Measurements from ENCODE around the gene GPANK1. TPM values are rescaled to one million over a fixed set of nuclear protein-coding genes. Genes with fewer than 3 reads are reported as not detected.

GPANK1 gene
- total and polyA plus RNA-seq, 2 of the 4 experiments (the other 2 are of a cell fraction): 6.1 to 13.8 TPM

- no peaks in the 10 kb centered on the region for H3K4me1 ChIP-seq (ENCODE audit: control insufficient read depth, insufficient read depth, low read length)
- no peaks in the 10 kb centered on the region for H3K27me3 ChIP-seq (ENCODE audit: control insufficient read depth, insufficient read depth, low read length)
- TF ChIP-seq RFX5 (IDR thresholded peaks at IDR 0.05; ENCODE audit: low read depth, low read length): no peak
- TF ChIP-seq BHLHE40 (IDR thresholded peaks at IDR 0.05; ENCODE audit: low read depth, low read length): no peak
- no peak for TF ChIP-seq POLR2A (IDR thresholded peaks at IDR 0.05; ENCODE audit: low read depth, low read length)
- TF ChIP-seq CTCF (conservative IDR thresholded peaks at IDR 0.05; ENCODE audit: low read depth, low read length): no peak
- TF ChIP-seq SMC3 (IDR thresholded peaks at IDR 0.05; ENCODE audit: low read depth, low read length): no peak
- no peak for TF ChIP-seq USF2 (IDR thresholded peaks at IDR 0.05; ENCODE audit: low read depth, low read length)
- no peak for TF ChIP-seq MAZ (IDR thresholded peaks at IDR 0.05; ENCODE audit: borderline replicate concordance, low read depth, low read length)
- TF ChIP-seq FOS (IDR thresholded peaks at IDR 0.05; ENCODE audit: low read depth, low read length): no peak
- TF ChIP-seq MXI1 (IDR thresholded peaks at IDR 0.05; ENCODE audit: borderline replicate concordance, low read depth, low read length): no peak
- TF ChIP-seq CHD1 (IDR thresholded peaks at IDR 0.05; ENCODE audit: low read depth, low read length): no peak
- no peak for TF ChIP-seq RAD21 (IDR thresholded peaks at IDR 0.05; ENCODE audit: low read length)
- no peak for TF ChIP-seq MAFK (IDR thresholded peaks at IDR 0.05; ENCODE audit: low read depth, low read length)
- no peak overlapping the region for H3K56ac ChIP-seq (ENCODE audit: extremely low read depth, insufficient read depth, low read length)
- no peak overlapping the region for H4K8ac ChIP-seq (ENCODE audit: low read depth in 2 of 2, low read length in 2 of 2)
- DNase-seq (no peak), ATAC-seq (ENCODE audit: low read depth) (no peak)
- WGBS, 2 experiments (ENCODE audit: extremely low coverage in 2 of 2, insufficient read length in 1 of 2): 83% methylated on average over 1 of the region's 6 CpGs; no CpG with 5 or more reads in 1 of the 2 experiments
- no peak overlapping the region for H3K18ac ChIP-seq (ENCODE audit: low read depth, low read length)
- ChIA-PET POLR2A (ENCODE audit: unreplicated experiment) (no interaction called here), CTCF (no interaction called here)
- BruUV-seq (replicated peaks): no TSS peak
- H3K4me3 ChIP-seq (ENCODE audit: insufficient read depth, low read depth, low read length): no peak overlapping the region
- no peak overlapping the region for H3K9ac ChIP-seq (ENCODE audit: low read depth, low read length)
- no peaks in the 10 kb centered on the region for H3K9me1 ChIP-seq (ENCODE audit: insufficient read depth, low read length)
- dilution Hi-C loops (cut with HindIII; ENCODE audit: low sequenced_read_pairs, unreplicated experiment): no loop called here
- no peak overlapping the region for H4K91ac ChIP-seq (ENCODE audit: insufficient read depth, low read depth, low read length)
- in situ Hi-C loops (cut with MboI; ENCODE audit: low sequenced_read_pairs): no loop called here
- no peak overlapping the region for H3K14ac ChIP-seq (replicated peaks; ENCODE audit: low read depth, low read length)
- peaks cover 4 to 19% of the 10 kb centered on the region in 2 experiments; a peak in 3 of 4 replicates for H3K79me1 ChIP-seq (ENCODE audit: low read depth in 1 of 2, low read length in 2 of 2)
- no peak overlapping the region for H3K23ac ChIP-seq (ENCODE audit: low read depth, low read length)
- H2AK9ac ChIP-seq (replicated peaks; ENCODE audit: low read depth, low read length, poor library complexity): no peak overlapping the region
- no peak overlapping the region for H2BK15ac ChIP-seq (ENCODE audit: low read depth, low read length)
- H2BK20ac ChIP-seq (ENCODE audit: low read depth, low read length): no peak overlapping the region
- intact Hi-C loops (cut with micrococcal nuclease): no loop called here
- no peak overlapping the region for H2BK5ac ChIP-seq (ENCODE audit: low read depth, low read length, poor library complexity, severe bottlenecking)
- H4K5ac ChIP-seq (ENCODE audit: low read depth, low read length): no peak overlapping the region
- no peaks in the 10 kb centered on the region for H3K9me3 ChIP-seq (ENCODE audit: control insufficient read depth, insufficient read depth, low read length)
- H2AK5ac ChIP-seq (ENCODE audit: low read depth, low read length): no peak overlapping the region
- no peak overlapping the region for H3K4ac ChIP-seq (ENCODE audit: low read depth, low read length)
- peaks cover 63% of the 10 kb centered on the region for H3K36me3 ChIP-seq (ENCODE audit: control insufficient read depth, insufficient read depth, low read length)
- no peak overlapping the region for H2BK120ac ChIP-seq (ENCODE audit: low read depth, low read length)
- H4K20me1 ChIP-seq (ENCODE audit: insufficient read depth, low read length): 0 out of 2 replicates have a peak, but pooled peaks cover 4% of the 10 kb centered on the region
- H3K27ac ChIP-seq (ENCODE audit: insufficient read depth, low read length): no peak overlapping the region
- H3K4me2 ChIP-seq (ENCODE audit: low read depth, low read length): no peak overlapping the region
- no peak overlapping the region for H2AFZ ChIP-seq (replicated peaks; ENCODE audit: low read length, poor library complexity)
These were observed 28.7 kb upstream of the GPANK1 start for GRCh38 chr6:31693535-31693934.

Data from IMR-90 (cell line).